ENCODE data around the gene LAMA4. TPM values are rescaled to one million over a fixed set of nuclear protein-coding genes. Genes with fewer than 3 reads are reported as not detected.

The LAMA4 gene
- polyA plus RNA-seq, 1 donor from 2014 or later, result 0.69 TPM

GRCh38 chr6:112231594-112232060 is 22.7 kb downstream of the LAMA4 start:
- Histone ChIP-seq H3K9me3 (ENCODE audit: low read length) (no peaks in the 10 kb centered on the region), H3K27ac (ENCODE audit: low read length) (no peak overlapping the region), H3K4me2 (ENCODE audit: low read length) (no peak overlapping the region), H2AFZ (ENCODE audit: low read depth, low read length) (no peak overlapping the region), H3K79me2 (replicated peaks; ENCODE audit: insufficient read depth, low read length) (no peaks in the 10 kb centered on the region), H3K9me2 (ENCODE audit: insufficient read depth, low read length) (no peaks in the 10 kb centered on the region), H3K36me3 (ENCODE audit: insufficient read depth, low read length) (no peaks in the 10 kb centered on the region), H3F3A (ENCODE audit: insufficient read depth, low read length, poor library complexity, severe bottlenecking) (no peaks in the 10 kb centered on the region), H3K4me3 (ENCODE audit: low read length) (no peak overlapping the region), H3K27me3 (ENCODE audit: insufficient read depth, low read depth, low read length) (no peaks in the 10 kb centered on the region), H4K20me1 (ENCODE audit: insufficient read depth) (no peaks in the 10 kb centered on the region), H3K9ac (ENCODE audit: low read length) (no peak overlapping the region)
- TF ChIP-seq SMC3 (conservative IDR thresholded peaks at IDR 0.05; ENCODE audit: poor library complexity) (no peak), POLR2AphosphoS5 (IDR thresholded peaks at IDR 0.05) (peak; percentile 30), CTCF (IDR thresholded peaks at IDR 0.05; ENCODE audit: poor library complexity, severe bottlenecking) (no peak), EP300 (conservative IDR thresholded peaks at IDR 0.05; ENCODE audit: poor library complexity, severe bottlenecking) (peak; percentile 81)

GRCh38 chr6:112231164-112231563 is 23.2 kb downstream of the LAMA4 start:
- no peak overlapping the region for H3K4me2 ChIP-seq (ENCODE audit: low read length)
- H2AFZ ChIP-seq (ENCODE audit: low read depth, low read length), result no peak overlapping the region
- no peaks in the 10 kb centered on the region for H3K36me3 ChIP-seq (ENCODE audit: insufficient read depth, low read length)
- H3K4me3 ChIP-seq (ENCODE audit: low read length), result no peak overlapping the region
- H3K79me2 ChIP-seq (replicated peaks; ENCODE audit: insufficient read depth, low read length), result no peaks in the 10 kb centered on the region
- H3F3A ChIP-seq (ENCODE audit: insufficient read depth, low read length, poor library complexity, severe bottlenecking), result no peaks in the 10 kb centered on the region
- no peaks in the 10 kb centered on the region for H3K9me3 ChIP-seq (ENCODE audit: low read length)
- no peak overlapping the region for H3K9ac ChIP-seq (ENCODE audit: low read length)
- no peak overlapping the region for H3K27ac ChIP-seq (ENCODE audit: low read length)
- H3K27me3 ChIP-seq (ENCODE audit: insufficient read depth, low read depth, low read length), result no peaks in the 10 kb centered on the region
- TF ChIP-seq CTCF (IDR thresholded peaks at IDR 0.05; ENCODE audit: poor library complexity, severe bottlenecking), result no peak
- TF ChIP-seq MXI1 (conservative IDR thresholded peaks at IDR 0.05; ENCODE audit: poor library complexity, severe bottlenecking), result no peak
- TF ChIP-seq EZH2 (IDR thresholded peaks at IDR 0.05; ENCODE audit: borderline replicate concordance, insufficient read depth, low read length, poor library complexity, severe bottlenecking), result no peak
- TF ChIP-seq SMC3 (conservative IDR thresholded peaks at IDR 0.05; ENCODE audit: poor library complexity), result no peak
- TF ChIP-seq EP300 (conservative IDR thresholded peaks at IDR 0.05; ENCODE audit: poor library complexity, severe bottlenecking), result no peak
- TF ChIP-seq RAD21 (conservative IDR thresholded peaks at IDR 0.05), result no peak
- TF ChIP-seq TAF1 (IDR thresholded peaks at IDR 0.05; ENCODE audit: low read depth), result no peak
- TF ChIP-seq POLR2AphosphoS5 (IDR thresholded peaks at IDR 0.05), result no peak
- no peak for TF ChIP-seq REST (IDR thresholded peaks at IDR 0.05; ENCODE audit: borderline replicate concordance)
- no peaks in the 10 kb centered on the region for H3K9me2 ChIP-seq (ENCODE audit: insufficient read depth, low read length)
- H4K20me1 ChIP-seq (ENCODE audit: insufficient read depth), result no peaks in the 10 kb centered on the region
